A549 (cell line): ENCODE measurements around the gene F2R.

Experiments used
- CHD2 ChIP-seq: fragments of 150-350 bp; IDR thresholded peaks from 2 replicates; pipeline ENCODE4 v1.6.1; 2014; ENCODE audit warnings: low read length; ENCODE audit not compliant: partially characterized antibody
- CTCF ChIP-seq: fragments of >200 bp; sonication (Bioruptor Twin); formaldehyde crosslinking; IDR thresholded peaks from 3 replicates; pipeline ENCODE4 v1.5.1; 2016
- EP300 ChIP-seq, 2 experiments: fragments of >200 bp; sonication (Bioruptor Twin); formaldehyde crosslinking; IDR thresholded peaks; 2 replicates in 1 of 2; 3 replicates in 1 of 2; pipeline ENCODE4 v1.6.1; 2016 to 2017
- FOXS1 ChIP-seq: fragments of 250-450 bp; sonication (Bioruptor Pico); IDR thresholded peaks from 2 replicates; pipeline ENCODE4 v1.5.0; 2020; ENCODE audit warnings: mild to moderate bottlenecking, moderate library complexity
- HDAC2 ChIP-seq: fragments of 200-600 bp; sonication (generic); IDR thresholded peaks from 2 replicates; pipeline ENCODE4 v1.6.1; 2016
- JUN ChIP-seq, 2 experiments: fragments of >200 bp; sonication (Bioruptor Twin); formaldehyde crosslinking; IDR thresholded peaks; 2 replicates in 1 of 2; 3 replicates in 1 of 2; pipeline ENCODE4 v1.6.1; 2016 to 2017
- MAX ChIP-seq: IDR thresholded peaks from 2 replicates; pipeline ENCODE4 v1.6.1; 2012
- PBX3 ChIP-seq: IDR thresholded peaks from 2 replicates; pipeline ENCODE4 v1.6.1; 2012
- PHF8 ChIP-seq: fragments of 200-600 bp; sonication (generic); IDR thresholded peaks from 2 replicates; pipeline ENCODE4 v1.6.1; 2016; ENCODE audit warnings: low read depth, mild to moderate bottlenecking, antibody characterized with exemption, moderate library complexity, borderline replicate concordance
- POLR2A ChIP-seq: IDR thresholded peaks from 2 replicates; pipeline ENCODE4 v1.6.1; 2012; ENCODE audit warnings: mild to moderate bottlenecking, low read length
- RCOR1 ChIP-seq: fragments of 150-350 bp; IDR thresholded peaks from 2 replicates; pipeline ENCODE4 v1.6.1; 2014; ENCODE audit warnings: antibody characterized with exemption, low read length, low read depth
- REST ChIP-seq: fragments of 200-600 bp; sonication (generic); IDR thresholded peaks from 2 replicates; pipeline ENCODE4 v1.6.1; 2016; ENCODE audit warnings: antibody characterized with exemption, mild to moderate bottlenecking, moderate library complexity
- USF2 ChIP-seq: fragments of 450-650 bp; IDR thresholded peaks from 2 replicates; pipeline ENCODE4 v1.6.1; 2014; ENCODE audit warnings: antibody characterized with exemption

- TF ChIP-seq CHD2 (no peak), HDAC2 (no peak), CTCF (no peak), REST (no peak), MAX (no peak), PHF8 (no peak), USF2 (no peak), JUN (IDR thresholded peaks at IDR 0.05) (no peak), PBX3 (no peak), FOXS1 (CRISPR knock-in tag) (no peak), POLR2A (no peak), RCOR1 (no peak), EP300 (IDR thresholded peaks at IDR 0.05) (no peak)
Measured at GRCh38 chr5:76692651-76693050, 23.3 kb upstream of the F2R start.
